HepG2 (cell line): ENCODE measurements around the gene BLID. TPM values are rescaled to one million over a fixed set of nuclear protein-coding genes. Genes with fewer than 3 reads are reported as not detected.

Source experiments
- ATAC-seq: fragments of 200-7000 bp; cut with Tn5 transposase; 3 replicates; pipeline ENCODE4 v1.9.1; 2020; ENCODE audit warnings: mild to moderate bottlenecking, moderate library complexity
- BruUV-seq: library from RNA; stranded (reverse); fragments of 400-500 nt; replicated peaks from 2 replicates; lab custom pipeline; 2021; lab: Mats Ljungman, UMichigan
- CTCF ChIA-PET: fragments of 300-600 bp; formaldehyde crosslinking; extraction: SDS; loops from one replicate; lab custom pipeline; 2021; ENCODE audit warnings: low total read pairs, inconsistent platforms, low intra/inter-chr PET ratio; lab: Yijun Ruan, JAX
- POLR2A ChIA-PET: fragments of 350-600 bp; sonication (Branson Sonifier 250); formaldehyde crosslinking; loops from one replicate; lab custom pipeline; 2020; ENCODE audit warnings: antibody characterized with exemption, inconsistent platforms; lab: Yijun Ruan, JAX
- DNase-seq: peaks from one replicate; pipeline ENCODE4 v3.0.0-alpha.2; 2015; ENCODE audit warnings: low spot score
- FAIRE-seq: peaks from 3 replicates; lab custom pipeline; 2011; peaks lifted over from hg19 to GRCh38; lab: Jason Lieb, UNC
- H2AFZ ChIP-seq: one replicate; pipeline ENCODE4 v1.6.1; 2011; ENCODE audit warnings: low read length, inconsistent platforms
- H3K27ac ChIP-seq: fragments of 300-600 bp; 3 replicates; pipeline ENCODE4 v1.8.0; 2011; ENCODE audit warnings: mixed run types, mild to moderate bottlenecking, mixed read lengths, low read length, inconsistent platforms; ENCODE audit not compliant: insufficient read depth; ENCODE audit errors: extremely low read length
- H3K27me3 ChIP-seq, 2 experiments: fragments of 200-600 bp in 1 of 2; 2 replicates in 1 of 2; 3 replicates in 1 of 2; pipeline versions ENCODE4 v1.6.0 to v1.8.0; 2011; ENCODE audit warnings: low read length in 2 of 2, mild to moderate bottlenecking in 2 of 2, moderate library complexity in 2 of 2, inconsistent platforms in 1 of 2; ENCODE audit not compliant: insufficient read depth in 2 of 2, control insufficient read depth in 1 of 2
- H3K36me3 ChIP-seq, 2 experiments: fragments of 200-600 bp in 1 of 2; replicated peaks in 1 of 2; 2 replicates in 1 of 2; 3 replicates in 1 of 2; pipeline versions ENCODE4 v1.5.1 to v1.8.0; 2011; ENCODE audit warnings: low read length in 2 of 2, inconsistent platforms in 1 of 2; ENCODE audit not compliant: insufficient read depth in 2 of 2, control insufficient read depth in 1 of 2
- H3K4me1 ChIP-seq: 2 replicates; pipeline ENCODE4 v1.5.1; 2012; ENCODE audit warnings: low read length, inconsistent platforms; ENCODE audit not compliant: insufficient read depth
- H3K4me2 ChIP-seq: 2 replicates; pipeline ENCODE4 v1.6.0; 2011; ENCODE audit warnings: low read depth, low read length, inconsistent platforms
- H3K4me3 ChIP-seq, 3 experiments: fragments of 200-600 bp in 1 of 3; sonication (generic), shearing (Covaris generic) in 1 of 3; replicated peaks in 1 of 3; 2 replicates each; pipeline ENCODE4 v1.5.1; 2011 to 2016; ENCODE audit warnings: low read length in 3 of 3, inconsistent platforms in 2 of 3, low read depth in 2 of 3, mild to moderate bottlenecking in 2 of 3, control low read depth in 1 of 3, mixed read lengths in 1 of 3; ENCODE audit not compliant: insufficient read depth in 1 of 3
- H3K79me2 ChIP-seq: one replicate; pipeline ENCODE4 v1.6.1; 2011; ENCODE audit warnings: low read length, inconsistent platforms; ENCODE audit not compliant: insufficient read depth
- H3K9ac ChIP-seq: 2 replicates; pipeline ENCODE4 v1.6.0; 2011; ENCODE audit warnings: mild to moderate bottlenecking, low read depth, low read length, inconsistent platforms; ENCODE audit not compliant: insufficient read depth
- H3K9me3 ChIP-seq: 2 replicates; pipeline ENCODE4 v1.5.1; 2012; ENCODE audit warnings: mild to moderate bottlenecking, low read length
- H4K20me1 ChIP-seq: 2 replicates; pipeline ENCODE4 v1.6.0; 2011; ENCODE audit warnings: inconsistent platforms, mild to moderate bottlenecking, low read length, moderate library complexity; ENCODE audit not compliant: insufficient read depth
- CBFB ChIP-seq: sonication (generic); formaldehyde crosslinking; IDR thresholded peaks from 2 replicates; pipeline ENCODE4 v1.4.0; 2020; ENCODE audit warnings: missing genetic modification reagents
- GATAD2A ChIP-seq: IDR thresholded peaks from 2 replicates; pipeline ENCODE4 v1.6.1; 2016
- POLR2AphosphoS2 ChIP-seq: IDR thresholded peaks from 2 replicates; pipeline ENCODE4 v1.6.1; 2011; ENCODE audit warnings: low read depth, low read length, improper control_type of control experiment
- RBM22 ChIP-seq: fragments of 200-400 bp; formaldehyde crosslinking; optimal IDR thresholded peaks from 2 replicates; pipeline ENCODE3; 2017; ENCODE audit warnings: mild to moderate bottlenecking, low read length, moderate library complexity
- ZNF253 ChIP-seq: sonication (generic); formaldehyde crosslinking; IDR thresholded peaks from 2 replicates; pipeline ENCODE4 v1.8.0; 2022; ENCODE audit warnings: mild to moderate bottlenecking, missing genetic modification reagents, borderline replicate concordance
- ZNF263 ChIP-seq: sonication (generic); formaldehyde crosslinking; IDR thresholded peaks from 2 replicates; pipeline ENCODE4 v1.4.0; 2020; ENCODE audit warnings: missing genetic modification reagents
- ZNF816 ChIP-seq: sonication (generic); formaldehyde crosslinking; IDR thresholded peaks from 2 replicates; pipeline ENCODE4 v1.8.0; 2022; ENCODE audit warnings: missing genetic modification reagents, mild to moderate bottlenecking, borderline replicate concordance
- ZSCAN9 ChIP-seq: IDR thresholded peaks from 2 replicates; pipeline ENCODE4 v1.6.1; 2016; ENCODE audit warnings: borderline replicate concordance
- WGBS: methylation state at CpG from one replicate; pipeline ENCODE4 v1.1.6; 2017; ENCODE audit warnings: low lambda C conversion rate; 5-methylcytosine and 5-hydroxymethylcytosine counted together
- in situ Hi-C: cut with HindIII; loops from 2 replicates; pipeline ENCODE4 v1.10.0; 2017; ENCODE audit warnings: low pct_unique_long_range_greater_than_20kb; ENCODE audit not compliant: extremely low pct_ligation_motif_present
- intact Hi-C: fragments of 100-400 bp; cut with micrococcal nuclease; formaldehyde crosslinking; loops from one replicate; pipeline ENCODE4 v1.10.0; 2022; ENCODE audit not compliant: unreplicated experiment
- polyA plus RNA-seq, 8 experiments: library from polyadenylated mRNA; depleted of rRNA in 3 of 8; stranded (reverse) in 7 of 8; unstranded in 1 of 8; fragments of >200 nt; fragmentation: Illumina TruSeq in 4 of 8; extraction: Trizol in 4 of 8; gene quantifications; 2 replicates each; pipeline versions ENCODE4 v1.2.1 to v1.2.3, GENCODE V29; 2011 to 2016; ENCODE audit warnings: low read depth in 4 of 8, missing spikeins in 1 of 8, mixed read lengths in 1 of 8; ENCODE audit not compliant: insufficient read depth in 1 of 8
- total RNA-seq, 5 experiments: library from RNA; depleted of rRNA; stranded (reverse); fragments of >200 nt; fragmentation: Illumina TruSeq; extraction: Trizol; gene quantifications; 2 replicates each; pipeline ENCODE4 v1.2.3, GENCODE V29; 2016; ENCODE audit warnings: low read depth in 1 of 5
- TF ChIP-seq, protein P1 (sequence below): sonication (generic); formaldehyde crosslinking; conservative IDR thresholded peaks from 2 replicates; pipeline ENCODE4 v1.8.0; 2022; ENCODE audit warnings: missing genetic modification reagents
- TF ChIP-seq, protein P2 (sequence below): IDR thresholded peaks from 2 replicates; pipeline ENCODE4 v1.6.1; 2016; ENCODE audit warnings: low read depth, missing genetic modification reagents, missing compliant biosample characterization
- TF ChIP-seq, protein P3 (sequence below): sonication (generic); formaldehyde crosslinking; IDR thresholded peaks from 2 replicates; pipeline ENCODE4 v1.9.0; 2021; ENCODE audit warnings: missing genetic modification reagents, borderline replicate concordance
- TF ChIP-seq, protein P4 (sequence below): sonication (generic); formaldehyde crosslinking; IDR thresholded peaks from 2 replicates; pipeline ENCODE4 v1.5.0; 2020; ENCODE audit warnings: mild to moderate bottlenecking, missing genetic modification reagents, moderate library complexity

BLID gene
- total and polyA plus RNA-seq, 2 of the 13 experiments (the other 11 are each of a cell fraction or from before 2014, with no cell fraction given), result not detected

DNA sequence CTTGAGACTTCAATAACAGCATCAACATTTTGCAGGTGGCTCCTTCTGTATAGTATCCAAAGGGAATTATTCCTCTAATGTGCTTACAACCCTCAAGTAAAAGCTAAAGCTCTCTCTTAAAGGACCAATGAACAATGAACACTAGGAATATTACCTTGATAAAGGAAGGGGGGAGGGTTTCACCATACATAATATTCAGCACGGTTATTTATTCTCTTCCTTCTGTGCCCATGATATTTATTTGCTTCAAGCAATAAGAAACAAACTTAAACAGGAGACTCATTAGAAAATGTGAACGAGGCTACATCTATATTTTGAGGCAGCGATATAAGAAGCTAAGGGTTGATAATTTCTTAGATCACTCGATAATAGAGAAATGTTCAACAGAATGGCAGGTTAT lies 21.2 kb downstream of the BLID start (continued):
- TF ChIP-seq, protein P1, sequence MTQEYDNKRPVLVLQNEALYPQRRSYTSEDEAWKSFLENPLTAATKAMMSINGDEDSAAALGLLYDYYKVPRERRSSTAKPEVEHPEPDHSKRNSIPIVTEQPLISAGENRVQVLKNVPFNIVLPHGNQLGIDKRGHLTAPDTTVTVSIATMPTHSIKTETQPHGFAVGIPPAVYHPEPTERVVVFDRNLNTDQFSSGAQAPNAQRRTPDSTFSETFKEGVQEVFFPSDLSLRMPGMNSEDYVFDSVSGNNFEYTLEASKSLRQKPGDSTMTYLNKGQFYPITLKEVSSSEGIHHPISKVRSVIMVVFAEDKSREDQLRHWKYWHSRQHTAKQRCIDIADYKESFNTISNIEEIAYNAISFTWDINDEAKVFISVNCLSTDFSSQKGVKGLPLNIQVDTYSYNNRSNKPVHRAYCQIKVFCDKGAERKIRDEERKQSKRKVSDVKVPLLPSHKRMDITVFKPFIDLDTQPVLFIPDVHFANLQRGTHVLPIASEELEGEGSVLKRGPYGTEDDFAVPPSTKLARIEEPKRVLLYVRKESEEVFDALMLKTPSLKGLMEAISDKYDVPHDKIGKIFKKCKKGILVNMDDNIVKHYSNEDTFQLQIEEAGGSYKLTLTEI, result no peak

DNA sequence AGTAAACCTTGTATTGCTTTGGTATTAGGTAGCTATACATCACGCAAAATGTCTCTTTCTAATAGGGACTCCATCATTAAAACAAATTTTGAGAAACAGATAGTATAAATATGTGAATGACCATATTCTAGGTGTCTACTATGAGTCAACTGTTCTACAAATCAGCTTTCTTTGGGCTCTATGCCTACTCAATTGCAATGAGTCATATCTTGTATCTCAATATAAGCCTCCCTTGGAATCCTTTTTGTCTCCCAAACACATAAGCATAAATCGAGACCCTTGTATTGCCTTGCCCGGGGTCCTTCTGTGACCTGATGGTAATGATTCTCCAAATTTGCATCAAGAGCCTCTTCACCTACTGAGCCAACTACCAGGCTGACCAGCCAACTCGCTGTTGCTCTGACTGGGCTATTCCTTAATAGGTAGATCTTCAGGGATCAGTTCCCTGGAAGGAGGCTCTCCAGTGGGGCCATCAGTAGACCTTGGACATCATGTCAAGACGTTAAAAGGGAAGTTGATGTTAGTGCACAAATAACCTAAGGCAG lies 22.2 kb downstream of the BLID start:
- no peaks in the 10 kb centered on the region for H3K36me3 ChIP-seq
- CTCF ChIA-PET, result no interaction called here
- no peaks in the 10 kb centered on the region for H4K20me1 ChIP-seq
- no peak overlapping the region for H3K9ac ChIP-seq
- no peak overlapping the region for H3K27ac ChIP-seq
- no peak for ATAC-seq
- POLR2A ChIA-PET, result no interaction called here
- WGBS, result 23% methylated on average over 5 of the region's 5 CpGs
- H3K79me2 ChIP-seq, result no peaks in the 10 kb centered on the region
- H3K27me3 ChIP-seq, result no peaks in the 10 kb centered on the region; a peak in 1 of 5 replicates
- no peaks in the 10 kb centered on the region for H3K9me3 ChIP-seq
- in situ Hi-C loops, result no loop called here
- H2AFZ ChIP-seq, result no peak overlapping the region
- BruUV-seq, result no TSS peak
- intact Hi-C loops, result no loop called here
- H3K4me2 ChIP-seq, result no peak overlapping the region
- FAIRE-seq, result no peak
- no peaks in the 10 kb centered on the region for H3K4me1 ChIP-seq
- no peak for DNase-seq
- no peak overlapping the region for H3K4me3 ChIP-seq
- TF ChIP-seq ZNF263 (CRISPR knock-in tag) (no peak), GATAD2A (CRISPR knock-in tag) (no peak), POLR2AphosphoS2 (no peak), CBFB (CRISPR knock-in tag) (no peak), RBM22 (no peak), ZNF253 (CRISPR knock-in tag) (no peak), ZNF816 (CRISPR knock-in tag) (no peak), ZSCAN9 (no peak)
- TF ChIP-seq, protein P2, sequence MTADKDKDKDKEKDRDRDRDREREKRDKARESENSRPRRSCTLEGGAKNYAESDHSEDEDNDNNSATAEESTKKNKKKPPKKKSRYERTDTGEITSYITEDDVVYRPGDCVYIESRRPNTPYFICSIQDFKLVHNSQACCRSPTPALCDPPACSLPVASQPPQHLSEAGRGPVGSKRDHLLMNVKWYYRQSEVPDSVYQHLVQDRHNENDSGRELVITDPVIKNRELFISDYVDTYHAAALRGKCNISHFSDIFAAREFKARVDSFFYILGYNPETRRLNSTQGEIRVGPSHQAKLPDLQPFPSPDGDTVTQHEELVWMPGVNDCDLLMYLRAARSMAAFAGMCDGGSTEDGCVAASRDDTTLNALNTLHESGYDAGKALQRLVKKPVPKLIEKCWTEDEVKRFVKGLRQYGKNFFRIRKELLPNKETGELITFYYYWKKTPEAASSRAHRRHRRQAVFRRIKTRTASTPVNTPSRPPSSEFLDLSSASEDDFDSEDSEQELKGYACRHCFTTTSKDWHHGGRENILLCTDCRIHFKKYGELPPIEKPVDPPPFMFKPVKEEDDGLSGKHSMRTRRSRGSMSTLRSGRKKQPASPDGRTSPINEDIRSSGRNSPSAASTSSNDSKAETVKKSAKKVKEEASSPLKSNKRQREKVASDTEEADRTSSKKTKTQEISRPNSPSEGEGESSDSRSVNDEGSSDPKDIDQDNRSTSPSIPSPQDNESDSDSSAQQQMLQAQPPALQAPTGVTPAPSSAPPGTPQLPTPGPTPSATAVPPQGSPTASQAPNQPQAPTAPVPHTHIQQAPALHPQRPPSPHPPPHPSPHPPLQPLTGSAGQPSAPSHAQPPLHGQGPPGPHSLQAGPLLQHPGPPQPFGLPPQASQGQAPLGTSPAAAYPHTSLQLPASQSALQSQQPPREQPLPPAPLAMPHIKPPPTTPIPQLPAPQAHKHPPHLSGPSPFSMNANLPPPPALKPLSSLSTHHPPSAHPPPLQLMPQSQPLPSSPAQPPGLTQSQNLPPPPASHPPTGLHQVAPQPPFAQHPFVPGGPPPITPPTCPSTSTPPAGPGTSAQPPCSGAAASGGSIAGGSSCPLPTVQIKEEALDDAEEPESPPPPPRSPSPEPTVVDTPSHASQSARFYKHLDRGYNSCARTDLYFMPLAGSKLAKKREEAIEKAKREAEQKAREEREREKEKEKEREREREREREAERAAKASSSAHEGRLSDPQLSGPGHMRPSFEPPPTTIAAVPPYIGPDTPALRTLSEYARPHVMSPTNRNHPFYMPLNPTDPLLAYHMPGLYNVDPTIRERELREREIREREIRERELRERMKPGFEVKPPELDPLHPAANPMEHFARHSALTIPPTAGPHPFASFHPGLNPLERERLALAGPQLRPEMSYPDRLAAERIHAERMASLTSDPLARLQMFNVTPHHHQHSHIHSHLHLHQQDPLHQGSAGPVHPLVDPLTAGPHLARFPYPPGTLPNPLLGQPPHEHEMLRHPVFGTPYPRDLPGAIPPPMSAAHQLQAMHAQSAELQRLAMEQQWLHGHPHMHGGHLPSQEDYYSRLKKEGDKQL (CRISPR knock-in tag), result no peak
- TF ChIP-seq, protein P3, sequence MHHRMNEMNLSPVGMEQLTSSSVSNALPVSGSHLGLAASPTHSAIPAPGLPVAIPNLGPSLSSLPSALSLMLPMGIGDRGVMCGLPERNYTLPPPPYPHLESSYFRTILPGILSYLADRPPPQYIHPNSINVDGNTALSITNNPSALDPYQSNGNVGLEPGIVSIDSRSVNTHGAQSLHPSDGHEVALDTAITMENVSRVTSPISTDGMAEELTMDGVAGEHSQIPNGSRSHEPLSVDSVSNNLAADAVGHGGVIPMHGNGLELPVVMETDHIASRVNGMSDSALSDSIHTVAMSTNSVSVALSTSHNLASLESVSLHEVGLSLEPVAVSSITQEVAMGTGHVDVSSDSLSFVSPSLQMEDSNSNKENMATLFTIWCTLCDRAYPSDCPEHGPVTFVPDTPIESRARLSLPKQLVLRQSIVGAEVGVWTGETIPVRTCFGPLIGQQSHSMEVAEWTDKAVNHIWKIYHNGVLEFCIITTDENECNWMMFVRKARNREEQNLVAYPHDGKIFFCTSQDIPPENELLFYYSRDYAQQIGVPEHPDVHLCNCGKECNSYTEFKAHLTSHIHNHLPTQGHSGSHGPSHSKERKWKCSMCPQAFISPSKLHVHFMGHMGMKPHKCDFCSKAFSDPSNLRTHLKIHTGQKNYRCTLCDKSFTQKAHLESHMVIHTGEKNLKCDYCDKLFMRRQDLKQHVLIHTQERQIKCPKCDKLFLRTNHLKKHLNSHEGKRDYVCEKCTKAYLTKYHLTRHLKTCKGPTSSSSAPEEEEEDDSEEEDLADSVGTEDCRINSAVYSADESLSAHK (CRISPR knock-in tag), result no peak
- TF ChIP-seq, protein P4, sequence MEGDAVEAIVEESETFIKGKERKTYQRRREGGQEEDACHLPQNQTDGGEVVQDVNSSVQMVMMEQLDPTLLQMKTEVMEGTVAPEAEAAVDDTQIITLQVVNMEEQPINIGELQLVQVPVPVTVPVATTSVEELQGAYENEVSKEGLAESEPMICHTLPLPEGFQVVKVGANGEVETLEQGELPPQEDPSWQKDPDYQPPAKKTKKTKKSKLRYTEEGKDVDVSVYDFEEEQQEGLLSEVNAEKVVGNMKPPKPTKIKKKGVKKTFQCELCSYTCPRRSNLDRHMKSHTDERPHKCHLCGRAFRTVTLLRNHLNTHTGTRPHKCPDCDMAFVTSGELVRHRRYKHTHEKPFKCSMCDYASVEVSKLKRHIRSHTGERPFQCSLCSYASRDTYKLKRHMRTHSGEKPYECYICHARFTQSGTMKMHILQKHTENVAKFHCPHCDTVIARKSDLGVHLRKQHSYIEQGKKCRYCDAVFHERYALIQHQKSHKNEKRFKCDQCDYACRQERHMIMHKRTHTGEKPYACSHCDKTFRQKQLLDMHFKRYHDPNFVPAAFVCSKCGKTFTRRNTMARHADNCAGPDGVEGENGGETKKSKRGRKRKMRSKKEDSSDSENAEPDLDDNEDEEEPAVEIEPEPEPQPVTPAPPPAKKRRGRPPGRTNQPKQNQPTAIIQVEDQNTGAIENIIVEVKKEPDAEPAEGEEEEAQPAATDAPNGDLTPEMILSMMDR (CRISPR knock-in tag), result no peak
